ENCODE measurements around the gene SLC44A3. TPM values are rescaled to one million over a fixed set of nuclear protein-coding genes. Genes with fewer than 3 reads are reported as not detected.
A peak's percentile ranks its signal among the peaks of the same experiment; 100 is the strongest.

Gene SLC44A3
- total RNA-seq, 2 donors from 2014 or later = 5.5 to 6.3 TPM

- H3K27me3 Mint-ChIP-seq (ENCODE audit: insufficient read depth) = no peaks in the 10 kb centered on the region
- Histone ChIP-seq H3K36me3 (ENCODE audit: control insufficient read depth, insufficient read depth, low read length) (no peaks in the 10 kb centered on the region), H3K9ac (ENCODE audit: extremely low read depth, low read length, poor library complexity, severe bottlenecking) (no peak overlapping the region), H3K27me3 (ENCODE audit: control insufficient read depth, insufficient read depth, low read length, poor library complexity, severe bottlenecking) (peaks cover 10% of the 10 kb centered on the region), H3K4me1 (ENCODE audit: control insufficient read depth, insufficient read depth, low read length) (peaks cover 2% of the 10 kb centered on the region), H3K27ac (ENCODE audit: low read depth, low read length) (no peak overlapping the region), H3K9me3 (ENCODE audit: control insufficient read depth, low read length) (no peaks in the 10 kb centered on the region), H3K4me3 (ENCODE audit: low read length) (no peak overlapping the region)
- H3K27ac Mint-ChIP-seq = no peak overlapping the region
- H3K36me3 Mint-ChIP-seq (ENCODE audit: low read depth) = no peaks in the 10 kb centered on the region
- TF ChIP-seq CTCF (conservative IDR thresholded peaks at IDR 0.05) = peak; percentile 18
- H3K4me1 Mint-ChIP-seq = no peaks in the 10 kb centered on the region
- H3K4me3 Mint-ChIP-seq = no peak overlapping the region
- WGBS, 2 experiments (ENCODE audit: insufficient coverage in 1 of 2, insufficient read length in 1 of 2) = 79 to 84% methylated on average over 2 of the region's 2 CpGs
- H3K9me3 Mint-ChIP-seq = no peaks in the 10 kb centered on the region
- no peak for DNase-seq
Measured at GRCh38 chr1:94852788-94853187, 32.6 kb downstream of the SLC44A3 start.

- no peak overlapping the region for H3K27ac ChIP-seq (ENCODE audit: low read depth, low read length)
- Mint-ChIP-seq H3K27ac (no peak overlapping the region), H3K36me3 (ENCODE audit: low read depth) (no peaks in the 10 kb centered on the region), H3K9me3 (no peaks in the 10 kb centered on the region), H3K4me1 (peaks cover 7% of the 10 kb centered on the region), H3K4me3 (no peak overlapping the region), H3K27me3 (ENCODE audit: insufficient read depth) (no peaks in the 10 kb centered on the region)
- peaks cover 2% of the 10 kb centered on the region for H3K4me1 ChIP-seq (ENCODE audit: control insufficient read depth, insufficient read depth, low read length)
- DNase-seq = peak; percentile 94
- H3K9ac ChIP-seq (ENCODE audit: extremely low read depth, low read length, poor library complexity, severe bottlenecking) = no peak overlapping the region
- peak; percentile 95 for TF ChIP-seq CTCF (conservative IDR thresholded peaks at IDR 0.05)
- peaks cover 10% of the 10 kb centered on the region for H3K27me3 ChIP-seq (ENCODE audit: control insufficient read depth, insufficient read depth, low read length, poor library complexity, severe bottlenecking)
- H3K36me3 ChIP-seq (ENCODE audit: control insufficient read depth, insufficient read depth, low read length) = no peaks in the 10 kb centered on the region
- 38 to 52% methylated on average over 12 to 21 of the region's 21 CpGs for WGBS, 2 experiments (ENCODE audit: insufficient coverage in 1 of 2, insufficient read length in 1 of 2)
- no peaks in the 10 kb centered on the region for H3K9me3 ChIP-seq (ENCODE audit: control insufficient read depth, low read length)
- peak overlapping the region; percentile 58 for H3K4me3 ChIP-seq (ENCODE audit: low read length)
Measured at GRCh38 chr1:94854458-94855306, 34.5 kb downstream of the SLC44A3 start.

- H3K4me3 ChIP-seq (ENCODE audit: low read length) = no peak overlapping the region
- no peak overlapping the region for H3K27ac ChIP-seq (ENCODE audit: low read depth, low read length)
- H3K36me3 ChIP-seq (ENCODE audit: control insufficient read depth, insufficient read depth, low read length) = no peaks in the 10 kb centered on the region
- no peaks in the 10 kb centered on the region for H3K9me3 ChIP-seq (ENCODE audit: control insufficient read depth, low read length)
- H3K27me3 Mint-ChIP-seq (ENCODE audit: insufficient read depth) = no peaks in the 10 kb centered on the region
- peaks cover 2% of the 10 kb centered on the region for H3K4me1 ChIP-seq (ENCODE audit: control insufficient read depth, insufficient read depth, low read length)
- no peak overlapping the region for H3K9ac ChIP-seq (ENCODE audit: extremely low read depth, low read length, poor library complexity, severe bottlenecking)
- no peaks in the 10 kb centered on the region for H3K36me3 Mint-ChIP-seq (ENCODE audit: low read depth)
- no peak overlapping the region for H3K27ac Mint-ChIP-seq
- peaks cover 7% of the 10 kb centered on the region for H3K4me1 Mint-ChIP-seq
- DNase-seq = no peak
- WGBS, 2 experiments (ENCODE audit: insufficient coverage in 1 of 2, insufficient read length in 1 of 2) = 90 to 94% methylated on average over 2 of the region's 2 CpGs
- peaks cover 10% of the 10 kb centered on the region for H3K27me3 ChIP-seq (ENCODE audit: control insufficient read depth, insufficient read depth, low read length, poor library complexity, severe bottlenecking)
- no peak for TF ChIP-seq CTCF (conservative IDR thresholded peaks at IDR 0.05)
- no peak overlapping the region for H3K4me3 Mint-ChIP-seq
- H3K9me3 Mint-ChIP-seq = no peaks in the 10 kb centered on the region
Measured at GRCh38 chr1:94855307-94855700, 35.1 kb downstream of the SLC44A3 start.
